Stomach (tissue), 9 donors: Measurements from ENCODE around the gene MAML1. TPM values are rescaled to one million over a fixed set of nuclear protein-coding genes. Genes with fewer than 3 reads are reported as not detected.
A peak's percentile ranks its signal among the peaks of the same experiment; 100 is the strongest.

Experiments
- DNase-seq, 2 donors: peaks; one replicate each; pipeline versions ENCODE4 v3.0.0 to v3.0.0-alpha.2; 2013 to 2019
- H3K27ac ChIP-seq, 5 donors: fragments of 200-600 bp in 4 of 5; sonication (generic) in 4 of 5; one replicate each; pipeline ENCODE4 v1.5.1; 2013 to 2019; ENCODE audit warnings: mild to moderate bottlenecking in 1 of 5, moderate library complexity in 1 of 5
- H3K27me3 ChIP-seq, 3 donors: fragments of 200-600 bp; sonication (generic); one replicate each; pipeline ENCODE4 v1.5.1; 2017 to 2019; ENCODE audit warnings: mixed run types in 1 of 3
- H3K36me3 ChIP-seq, 4 donors: fragments of 200-600 bp; sonication (generic); 1 replicate in 3 of 4; 2 replicates in 1 of 4; pipeline ENCODE4 v1.5.1; 2016 to 2019
- H3K4me1 ChIP-seq, 4 donors: fragments of 200-600 bp; sonication (generic); one replicate each; pipeline ENCODE4 v1.5.1; 2016 to 2019
- H3K4me3 ChIP-seq, 4 donors: fragments of 200-600 bp; sonication (generic) in 3 of 4; one replicate each; pipeline ENCODE4 v1.5.1; 2016 to 2019; ENCODE audit warnings: mild to moderate bottlenecking in 1 of 4
- H3K9me3 ChIP-seq, 4 donors: fragments of 200-600 bp; sonication (generic); one replicate each; pipeline ENCODE4 v1.5.1; 2016 to 2019
- EP300 ChIP-seq: sonication (generic); formaldehyde crosslinking; IDR thresholded peaks from one replicate; pipeline ENCODE4 v1.6.1; 2017; ENCODE audit warnings: antibody characterized with exemption
- POLR2A ChIP-seq, 4 donors: fragments of 450-650 bp; IDR thresholded peaks; one replicate each; pipeline ENCODE4 v1.6.1; 2016; ENCODE audit warnings: antibody characterized with exemption in 4 of 4, control low read depth in 2 of 4, mild to moderate bottlenecking in 1 of 4, moderate library complexity in 1 of 4
- POLR2AphosphoS5 ChIP-seq, 3 donors: sonication (generic); formaldehyde crosslinking; IDR thresholded peaks; one replicate each; pipeline ENCODE4 v1.6.1; 2016; ENCODE audit warnings: antibody characterized with exemption in 3 of 3
- WGBS, 5 donors: extraction: QIAGEN DNeasy Blood & Tissue Kit in 3 of 5; methylation state at CpG; one replicate each; pipeline versions ENCODE4 v1.1.5 to v1.1.7; 2013 to 2018; 5-methylcytosine and 5-hydroxymethylcytosine counted together
- intact Hi-C: fragments of 100-400 bp; cut with DNase I; formaldehyde crosslinking; loops from one replicate; pipeline ENCODE4 v1.15.1; 2023; ENCODE audit warnings: low total_unique reads
- polyA plus RNA-seq, 3 donors: library from polyadenylated mRNA; stranded (reverse); fragments of 200-250 nt; gene quantifications; one replicate each; pipeline ENCODE4 v1.2.3, GENCODE V29; 2013
- total RNA-seq, 5 donors: library from RNA; depleted of rRNA; stranded (reverse); fragments of >200 nt; gene quantifications; one replicate each; pipeline versions ENCODE4 v1.1.0 to v1.2.3, GENCODE V29; 2014 to 2016
- TF ChIP-seq, protein P1 (sequence below), 7 experiments: fragments of 450-650 bp in 4 of 7; fragments of 200-600 bp in 3 of 7; sonication (generic) in 3 of 7; IDR thresholded peaks; one replicate each; pipeline ENCODE4 v1.5.1; 2016 to 2019; ENCODE audit warnings: antibody characterized with exemption in 7 of 7, control low read depth in 2 of 7, mild to moderate bottlenecking in 1 of 7
- donor health status: healthy with polysubstance abuse.
- donor health status: Bipolar disorder and iron deficiency.
- donor health status: healthy.

MAML1 gene
- total and polyA plus RNA-seq, 8 donors, result 5.8 to 26.8 (median 12.2) TPM

DNA sequence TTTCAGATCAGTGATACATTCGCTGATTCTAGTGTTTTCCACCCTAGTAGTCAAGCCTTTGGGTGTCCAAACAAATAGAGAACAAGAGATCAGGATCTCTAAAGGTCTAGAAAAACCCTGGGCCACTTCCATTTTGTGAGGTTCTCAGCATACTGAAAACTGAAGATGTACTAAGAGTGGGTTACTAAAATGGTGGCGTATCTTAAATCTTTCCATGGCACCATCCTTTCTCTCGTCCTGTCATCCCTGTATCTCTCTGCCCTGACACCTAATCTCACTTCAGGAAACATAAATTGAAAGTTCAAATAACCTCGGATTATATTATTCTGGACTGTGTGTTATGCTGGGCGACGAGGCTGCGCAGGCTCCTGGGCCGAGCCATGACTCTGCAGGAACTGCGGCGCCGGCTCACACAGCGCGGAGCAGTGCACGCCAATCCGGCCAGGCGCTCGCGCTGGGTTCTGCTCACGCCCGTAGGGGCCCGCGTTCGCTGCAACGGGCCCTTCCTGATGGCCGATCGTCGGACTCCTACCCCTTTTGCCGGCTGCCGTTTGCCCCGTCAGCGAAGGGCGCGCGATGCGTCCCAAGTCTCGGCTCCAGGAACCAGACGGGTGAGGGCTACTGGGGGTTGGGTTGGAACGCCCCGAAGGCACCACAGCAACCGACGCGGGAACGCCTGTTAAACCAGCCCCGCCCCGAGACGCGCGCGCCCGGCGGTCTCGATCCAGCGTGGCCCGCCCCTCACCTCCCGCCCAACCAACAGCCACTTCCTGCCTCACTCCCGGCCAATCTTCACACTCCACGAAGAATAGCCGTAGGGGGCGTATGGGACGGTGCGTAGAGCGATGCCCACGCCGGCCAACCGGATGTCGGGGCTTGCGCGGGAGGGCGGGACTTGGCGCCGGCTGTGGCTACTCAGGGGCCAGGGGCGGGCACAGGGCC, 34.4 kb upstream of the MAML1 start:
- peaks cover 28 to 52% (median 39%) of the 10 kb centered on the region in 4 donors for H3K4me1 ChIP-seq
- H3K9me3 ChIP-seq, result no peaks in the 10 kb centered on the region
- peaks cover 4 to 22% (median 12%) of the 10 kb centered on the region in 4 donors for H3K36me3 ChIP-seq
- TF ChIP-seq EP300 (no peak), POLR2A (IDR thresholded peaks at IDR 0.05) (peak in 2 of 4 donors; percentile 24 to 89), POLR2AphosphoS5 (IDR thresholded peaks at IDR 0.05) (peak; percentile 15 to 95 (median 85))
- TF ChIP-seq, protein P1, sequence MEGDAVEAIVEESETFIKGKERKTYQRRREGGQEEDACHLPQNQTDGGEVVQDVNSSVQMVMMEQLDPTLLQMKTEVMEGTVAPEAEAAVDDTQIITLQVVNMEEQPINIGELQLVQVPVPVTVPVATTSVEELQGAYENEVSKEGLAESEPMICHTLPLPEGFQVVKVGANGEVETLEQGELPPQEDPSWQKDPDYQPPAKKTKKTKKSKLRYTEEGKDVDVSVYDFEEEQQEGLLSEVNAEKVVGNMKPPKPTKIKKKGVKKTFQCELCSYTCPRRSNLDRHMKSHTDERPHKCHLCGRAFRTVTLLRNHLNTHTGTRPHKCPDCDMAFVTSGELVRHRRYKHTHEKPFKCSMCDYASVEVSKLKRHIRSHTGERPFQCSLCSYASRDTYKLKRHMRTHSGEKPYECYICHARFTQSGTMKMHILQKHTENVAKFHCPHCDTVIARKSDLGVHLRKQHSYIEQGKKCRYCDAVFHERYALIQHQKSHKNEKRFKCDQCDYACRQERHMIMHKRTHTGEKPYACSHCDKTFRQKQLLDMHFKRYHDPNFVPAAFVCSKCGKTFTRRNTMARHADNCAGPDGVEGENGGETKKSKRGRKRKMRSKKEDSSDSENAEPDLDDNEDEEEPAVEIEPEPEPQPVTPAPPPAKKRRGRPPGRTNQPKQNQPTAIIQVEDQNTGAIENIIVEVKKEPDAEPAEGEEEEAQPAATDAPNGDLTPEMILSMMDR (IDR thresholded peaks at IDR 0.05), result peak in 1 of 7 experiments; percentile 9
- intact Hi-C loops, result no loop called here
- H3K4me3 ChIP-seq, result peak overlapping the region; percentile 71 to 98 (median 94)
- WGBS, 5 donors, result 1% methylated on average over 38 to 72 of the region's 72 CpGs
- DNase-seq, result peak; percentile 99 to 100
- peak overlapping the region; percentile 97 to 99 (median 99) for H3K27ac ChIP-seq
- H3K27me3 ChIP-seq, result no peaks in the 10 kb centered on the region

DNA sequence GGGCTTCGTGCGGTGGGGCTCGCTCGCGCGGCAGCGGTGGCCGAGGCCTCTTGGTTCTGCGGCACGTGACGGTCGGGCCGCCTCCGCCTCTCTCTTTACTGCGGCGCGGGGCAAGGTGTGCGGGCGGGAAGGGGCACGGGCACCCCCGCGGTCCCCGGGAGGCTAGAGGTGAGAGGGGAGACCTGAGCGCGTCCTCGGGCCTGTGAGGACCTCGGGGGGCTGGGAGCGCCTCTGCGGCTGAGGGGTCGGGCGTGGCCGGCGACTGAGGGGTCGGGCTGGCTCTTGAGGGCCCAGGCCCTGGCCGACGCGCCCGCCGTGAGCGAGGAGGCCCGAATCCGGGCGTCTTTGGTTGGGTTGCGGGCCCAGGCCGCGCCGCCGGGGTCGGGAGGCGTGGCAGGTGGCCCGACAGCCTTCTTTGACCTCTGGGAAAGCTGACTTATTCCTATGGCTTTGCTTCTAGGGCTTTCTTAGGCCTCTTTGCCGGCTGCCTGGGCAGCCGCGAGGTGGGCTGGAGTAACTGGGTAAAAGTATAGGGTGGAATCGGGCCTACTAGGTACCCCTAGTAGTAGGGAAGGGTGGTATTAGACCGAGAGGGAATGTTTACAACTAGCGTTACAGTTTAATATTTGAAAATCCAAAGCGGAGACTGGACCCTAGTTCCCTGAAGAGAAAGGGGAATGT, 33.5 kb upstream of the MAML1 start, which contains the start of gene CANX:
Gene CANX, plus strand, starts transcription at position 33 of the 681 bp plus-strand sequence. CDS start 6,715 bp downstream, outside the sequence.
- WGBS, 5 donors, result 0 to 1% (median 0%) methylated on average over 13 to 58 of the region's 58 CpGs
- peaks cover 4 to 25% (median 16%) of the 10 kb centered on the region in 4 donors for H3K36me3 ChIP-seq
- H3K27me3 ChIP-seq, result no peaks in the 10 kb centered on the region
- intact Hi-C loops, result no loop called here
- peak within 1 kb of the TSS; percentile 98 to 99 (median 99) for H3K27ac ChIP-seq
- H3K4me1 ChIP-seq, result peaks cover 29 to 59% (median 46%) of the 10 kb centered on the region in 4 donors
- H3K4me3 ChIP-seq, result peak within 1 kb of the TSS; percentile 71 to 98 (median 94)
- H3K9me3 ChIP-seq, result no peaks in the 10 kb centered on the region
- no peak for DNase-seq
- peak; percentile 77 to 97 (median 92) for TF ChIP-seq POLR2AphosphoS5 (IDR thresholded peaks at IDR 0.05)
- TF ChIP-seq POLR2A (IDR thresholded peaks at IDR 0.05), result peak in 2 of 4 donors; percentile 29 to 83
- TF ChIP-seq EP300, result no peak

DNA sequence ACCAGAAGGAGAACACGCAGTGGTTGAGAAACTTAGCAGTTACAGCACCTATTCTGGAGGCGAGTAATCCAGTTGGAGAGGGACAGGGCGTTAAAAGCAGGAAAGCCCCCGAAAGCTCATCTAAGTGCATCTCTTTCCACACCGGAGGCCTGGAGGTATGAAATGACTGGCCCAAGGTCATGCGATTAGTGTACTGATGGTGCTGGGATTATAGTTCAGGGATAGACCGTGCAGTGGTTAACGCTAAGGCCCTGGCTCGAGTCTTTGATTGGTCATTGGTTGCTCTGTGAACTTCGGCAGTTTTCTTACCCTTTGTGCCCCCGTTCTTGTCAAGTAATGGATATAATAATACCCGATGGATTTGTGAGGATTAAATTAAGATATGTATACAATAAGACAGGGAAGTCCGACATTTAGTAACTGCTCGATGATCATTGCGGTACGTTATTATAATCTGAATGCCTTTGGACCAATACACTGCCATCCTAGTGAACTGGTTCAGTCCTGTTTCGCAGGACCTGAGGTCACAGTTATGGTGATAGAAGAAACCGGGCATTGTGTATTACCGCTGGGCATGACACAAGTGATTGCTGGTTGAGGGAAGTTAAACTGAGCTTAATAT, 32.9 kb upstream of the MAML1 start:
- H3K4me3 ChIP-seq, result peak overlapping the region; percentile 71 to 98 (median 94)
- peak in 1 of 2 donors; percentile 79 for DNase-seq
- H3K27ac ChIP-seq, result peak overlapping the region; percentile 98 to 99 (median 99)
- H3K27me3 ChIP-seq, result no peaks in the 10 kb centered on the region
- WGBS, 5 donors, result 1 to 2% (median 2%) methylated on average over 19 of the region's 19 CpGs
- H3K9me3 ChIP-seq, result no peaks in the 10 kb centered on the region
- H3K36me3 ChIP-seq, result peaks cover 7 to 32% (median 23%) of the 10 kb centered on the region in 4 donors
- intact Hi-C loops, result no loop called here
- TF ChIP-seq POLR2AphosphoS5 (IDR thresholded peaks at IDR 0.05) (no peak), EP300 (no peak), POLR2A (IDR thresholded peaks at IDR 0.05) (no peak)
- TF ChIP-seq, protein P1 (IDR thresholded peaks at IDR 0.05), result no peak
- H3K4me1 ChIP-seq, result peaks cover 29 to 64% (median 47%) of the 10 kb centered on the region in 4 donors

DNA sequence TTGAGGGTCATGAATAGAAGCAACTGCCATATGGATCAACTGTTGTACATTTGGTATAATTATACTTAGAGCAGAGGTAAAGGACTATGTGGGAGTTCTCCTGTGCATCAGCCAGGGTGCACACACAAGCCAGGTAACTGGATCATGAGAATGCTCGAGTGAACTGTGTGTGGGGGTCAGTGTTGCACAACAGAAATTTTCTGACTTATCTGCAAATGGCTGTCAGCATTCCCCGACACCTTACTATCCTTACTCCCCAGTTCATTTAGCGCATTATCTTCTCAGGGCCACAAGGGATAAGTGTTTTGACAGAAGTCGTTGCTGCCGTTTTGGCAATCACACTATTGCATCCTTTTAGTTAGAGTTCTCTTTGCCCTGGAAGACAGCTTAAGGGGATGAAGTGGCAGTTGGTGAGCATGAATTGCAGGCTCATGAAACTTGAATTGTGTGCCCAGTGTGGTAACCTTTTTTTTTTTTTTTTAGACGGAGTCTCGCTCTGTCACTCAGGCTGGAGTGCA, 32.2 kb upstream of the MAML1 start:
- H3K9me3 ChIP-seq, result no peaks in the 10 kb centered on the region
- intact Hi-C loops, result no loop called here
- TF ChIP-seq, protein P1 (IDR thresholded peaks at IDR 0.05), result no peak
- TF ChIP-seq EP300, result no peak
- no peak for TF ChIP-seq POLR2AphosphoS5 (IDR thresholded peaks at IDR 0.05)
- peak in 1 of 2 donors; percentile 52 for DNase-seq
- H3K4me1 ChIP-seq, result peaks cover 29 to 70% (median 47%) of the 10 kb centered on the region in 4 donors
- peak overlapping the region in 4 of 5 donors; percentile 98 to 99 (median 99) for H3K27ac ChIP-seq
- WGBS, 5 donors, result 34 to 48% (median 44%) methylated on average over 7 of the region's 7 CpGs
- no peaks in the 10 kb centered on the region for H3K27me3 ChIP-seq
- H3K36me3 ChIP-seq, result peaks cover 9 to 39% (median 29%) of the 10 kb centered on the region in 4 donors
- H3K4me3 ChIP-seq, result peak overlapping the region; percentile 71 to 98 (median 94)
